H9 (cell line): ENCODE measurements around the gene TRAPPC2. TPM values are rescaled to one million over a fixed set of nuclear protein-coding genes. Genes with fewer than 3 reads are reported as not detected.
"Not testable (repeated sequence)": the region's sequence is repeated elsewhere in the genome, so short reads cannot be mapped to it uniquely, and the experiment has no call there.

ENCODE experiments used
- DNase-seq: peaks from one replicate; pipeline ENCODE4 v3.0.0-alpha.2; 2017
- H2AFZ ChIP-seq: one replicate; pipeline ENCODE4 v1.6.1; 2013; ENCODE audit warnings: mild to moderate bottlenecking, low read length, control low read depth, moderate library complexity
- H2AK5ac ChIP-seq: 2 replicates; pipeline ENCODE4 v1.6.1; 2013; ENCODE audit warnings: low read length, control low read depth, mixed read lengths; ENCODE audit not compliant: insufficient read length
- H2BK120ac ChIP-seq: one replicate; pipeline ENCODE4 v1.6.1; 2013; ENCODE audit warnings: low read depth, mild to moderate bottlenecking, low read length, control low read depth, inconsistent platforms; ENCODE audit not compliant: poor library complexity, severe bottlenecking
- H2BK12ac ChIP-seq: 2 replicates; pipeline ENCODE4 v1.6.1; 2013; ENCODE audit warnings: low read length, control low read depth, mixed read lengths, low read depth; ENCODE audit not compliant: insufficient read length
- H2BK15ac ChIP-seq: 2 replicates; pipeline ENCODE4 v1.6.1; 2013; ENCODE audit warnings: low read depth, low read length, control low read depth
- H2BK20ac ChIP-seq: one replicate; pipeline ENCODE4 v1.6.1; 2013; ENCODE audit warnings: low read depth, mild to moderate bottlenecking, low read length, control low read depth, inconsistent platforms; ENCODE audit not compliant: poor library complexity, severe bottlenecking
- H2BK5ac ChIP-seq: 2 replicates; pipeline ENCODE4 v1.6.1; 2013; ENCODE audit warnings: low read length, control low read depth, mixed read lengths; ENCODE audit not compliant: insufficient read length
- H3K14ac ChIP-seq: 2 replicates; pipeline ENCODE4 v1.6.1; 2013; ENCODE audit warnings: low read length, control low read depth; ENCODE audit not compliant: insufficient read depth
- H3K18ac ChIP-seq: 2 replicates; pipeline ENCODE4 v1.6.1; 2013; ENCODE audit warnings: low read depth, mild to moderate bottlenecking, mixed read lengths, low read length, control low read depth; ENCODE audit not compliant: insufficient read length
- H3K23ac ChIP-seq: 2 replicates; pipeline ENCODE4 v1.6.1; 2013; ENCODE audit warnings: low read length, control low read depth, mixed read lengths, low read depth; ENCODE audit not compliant: insufficient read length
- H3K23me2 ChIP-seq: 2 replicates; pipeline ENCODE4 v1.6.1; 2013; ENCODE audit warnings: low read depth, mild to moderate bottlenecking, mixed read lengths, low read length, control low read depth; ENCODE audit not compliant: insufficient read length, poor library complexity, severe bottlenecking
- H3K27ac ChIP-seq: 2 replicates; pipeline ENCODE4 v1.5.1; 2013; ENCODE audit warnings: low read length, control low read depth, mixed read lengths, low read depth; ENCODE audit not compliant: insufficient read length
- H3K27me3 ChIP-seq: 2 replicates; pipeline ENCODE4 v1.6.1; 2013; ENCODE audit warnings: low read length, control low read depth, inconsistent platforms; ENCODE audit not compliant: insufficient read depth
- H3K4ac ChIP-seq: 2 replicates; pipeline ENCODE4 v1.6.1; 2013; ENCODE audit warnings: low read depth, mild to moderate bottlenecking, control low read depth, inconsistent platforms, low read length, moderate library complexity
- H3K4me1 ChIP-seq: 2 replicates; pipeline ENCODE4 v1.6.1; 2013; ENCODE audit warnings: low read length, control low read depth, inconsistent platforms; ENCODE audit not compliant: insufficient read depth
- H3K4me2 ChIP-seq: 2 replicates; pipeline ENCODE4 v1.6.1; 2013; ENCODE audit warnings: low read length, control low read depth, mixed read lengths; ENCODE audit not compliant: insufficient read length, insufficient read depth
- H3K56ac ChIP-seq: 2 replicates; pipeline ENCODE4 v1.6.1; 2013; ENCODE audit warnings: low read depth, mild to moderate bottlenecking, mixed read lengths, low read length, control low read depth; ENCODE audit not compliant: insufficient read length
- H3K79me1 ChIP-seq: 2 replicates; pipeline ENCODE4 v1.6.1; 2013; ENCODE audit warnings: low read depth, mild to moderate bottlenecking, moderate library complexity, low read length, control low read depth, inconsistent platforms; ENCODE audit not compliant: insufficient read depth, poor library complexity, severe bottlenecking
- H3K79me2 ChIP-seq: 2 replicates; pipeline ENCODE4 v1.6.1; 2013; ENCODE audit warnings: low read length, control low read depth, inconsistent platforms; ENCODE audit not compliant: insufficient read depth
- H3K9ac ChIP-seq: 2 replicates; pipeline ENCODE4 v1.6.1; 2013; ENCODE audit warnings: low read length, control low read depth, mixed read lengths; ENCODE audit not compliant: insufficient read length; ENCODE audit errors: extremely low read depth
- H3K9me3 ChIP-seq: one replicate; pipeline ENCODE4 v1.6.1; 2013; ENCODE audit warnings: low read depth, low read length, inconsistent platforms; ENCODE audit not compliant: control insufficient read depth
- H3T11ph ChIP-seq: one replicate; pipeline ENCODE4 v1.6.1; 2013; ENCODE audit warnings: mild to moderate bottlenecking, low read length, control low read depth, inconsistent platforms
- H4K20me1 ChIP-seq: one replicate; pipeline ENCODE4 v1.6.1; 2013; ENCODE audit not compliant: control insufficient read depth, insufficient read length, insufficient read depth
- H4K5ac ChIP-seq: 2 replicates; pipeline ENCODE4 v1.6.1; 2013; ENCODE audit warnings: low read depth, mild to moderate bottlenecking, mixed read lengths, low read length, control low read depth; ENCODE audit not compliant: insufficient read length
- H4K8ac ChIP-seq: replicated peaks from 2 replicates; pipeline ENCODE4 v1.6.1; 2013; ENCODE audit warnings: low read length, control low read depth, mixed read lengths, low read depth; ENCODE audit not compliant: insufficient read length
- H4K91ac ChIP-seq: 2 replicates; pipeline ENCODE4 v1.6.1; 2013; ENCODE audit warnings: low read depth, mild to moderate bottlenecking, moderate library complexity, mixed read lengths, low read length, control low read depth; ENCODE audit not compliant: insufficient read length
- H3K27ac Mint-ChIP-seq, 3 experiments: 2 replicates in 2 of 3; 3 replicates in 1 of 3; pipeline ENCODE4 v1.8.0; 2020 to 2021; ENCODE audit warnings: mixed read lengths in 3 of 3, mild to moderate bottlenecking in 1 of 3, moderate library complexity in 1 of 3
- H3K27me3 Mint-ChIP-seq: 2 replicates; pipeline ENCODE4 v1.8.0; 2021; ENCODE audit warnings: low read depth, mild to moderate bottlenecking, moderate library complexity, mixed read lengths
- H3K36me3 Mint-ChIP-seq, 3 experiments: 2 replicates in 2 of 3; 3 replicates in 1 of 3; pipeline ENCODE4 v1.8.0; 2020 to 2021; ENCODE audit warnings: low read depth in 3 of 3, mixed read lengths in 3 of 3; ENCODE audit not compliant: insufficient read depth in 1 of 3
- H3K4me1 Mint-ChIP-seq, 2 experiments: 2 replicates each; pipeline ENCODE4 v1.8.0; 2020; ENCODE audit warnings: mixed read lengths in 2 of 2
- H3K4me3 Mint-ChIP-seq, 2 experiments: 2 replicates in 1 of 2; 3 replicates in 1 of 2; pipeline ENCODE4 v1.8.0; 2020 to 2021; ENCODE audit warnings: mild to moderate bottlenecking in 2 of 2, mixed read lengths in 2 of 2, moderate library complexity in 1 of 2
- H3K9me3 Mint-ChIP-seq, 2 experiments: 2 replicates in 1 of 2; 3 replicates in 1 of 2; pipeline ENCODE4 v1.8.0; 2020; ENCODE audit warnings: mild to moderate bottlenecking in 2 of 2, mixed read lengths in 2 of 2, moderate library complexity in 1 of 2
- CTCF ChIP-seq: fragments of 200-600 bp; sonication (generic); conservative IDR thresholded peaks from 3 replicates; pipeline ENCODE4 v1.8.0; 2021; ENCODE audit warnings: antibody characterized with exemption, mild to moderate bottlenecking
- WGBS: extraction: QIAGEN DNeasy Blood & Tissue Kit; methylation state at CpG from one replicate; pipeline ENCODE4 v1.1.7; 2013; ENCODE audit warnings: missing lambda C conversion rate, low lambda C conversion rate, mixed read lengths; ENCODE audit not compliant: insufficient read length; ENCODE audit errors: extremely low coverage; 5-methylcytosine and 5-hydroxymethylcytosine counted together
- total RNA-seq: library from RNA; stranded (reverse); gene quantifications from 2 replicates; pipeline ENCODE4 v1.2.1, GENCODE V29; 2021

The TRAPPC2 gene
- total RNA-seq, 1 experiment from 2014 or later: 13.3 TPM

- H4K91ac ChIP-seq: no peak overlapping the region
- H3K27me3 ChIP-seq: no peaks in the 10 kb centered on the region
- no CpG with 5 or more reads among the region's 7 CpGs for WGBS
- Mint-ChIP-seq H3K4me1 (no peaks in the 10 kb centered on the region), H3K4me3 (no peak overlapping the region), H3K27me3 (peaks cover 2% of the 10 kb centered on the region), H3K36me3 (no peaks in the 10 kb centered on the region), H3K27ac (no peak overlapping the region), H3K9me3 (peaks cover 33 to 54% of the 10 kb centered on the region in 2 experiments)
- no peak for TF ChIP-seq CTCF
- H3K4me1 ChIP-seq: no peaks in the 10 kb centered on the region
- H3K9me3 ChIP-seq: no peaks in the 10 kb centered on the region
- H3K23ac ChIP-seq: no peak overlapping the region
- no peaks in the 10 kb centered on the region for H3K79me2 ChIP-seq
- H3K79me1 ChIP-seq: no peaks in the 10 kb centered on the region
- H4K20me1 ChIP-seq: no peaks in the 10 kb centered on the region
- H3K9ac ChIP-seq: no peak overlapping the region
- H2AK5ac ChIP-seq: no peak overlapping the region
- H3K4ac ChIP-seq: no peak overlapping the region
- H3T11ph ChIP-seq: no peak overlapping the region
- H2BK12ac ChIP-seq: no peak overlapping the region
- H2BK120ac ChIP-seq: no peak overlapping the region
- H4K8ac ChIP-seq: no peak overlapping the region
- H4K5ac ChIP-seq: no peak overlapping the region
- H3K14ac ChIP-seq: no peak overlapping the region
- no peaks in the 10 kb centered on the region for H3K23me2 ChIP-seq
- no peak overlapping the region for H3K18ac ChIP-seq
- H2BK5ac ChIP-seq: no peak overlapping the region
- H2AFZ ChIP-seq: no peak overlapping the region
- H2BK15ac ChIP-seq: no peak overlapping the region
- no peak overlapping the region for H3K27ac ChIP-seq
- H3K56ac ChIP-seq: no peak overlapping the region
- DNase-seq: no peak
- no peak overlapping the region for H2BK20ac ChIP-seq
- no peak overlapping the region for H3K4me2 ChIP-seq
Observed at GRCh38 chrX:13681595-13681994, 52.8 kb downstream of the TRAPPC2 start.

- H3K23me2 ChIP-seq, H2BK15ac ChIP-seq, H3K27ac ChIP-seq, H3K4me1 ChIP-seq, H3K23ac ChIP-seq, H3K4me1 Mint-ChIP-seq, H3K36me3 Mint-ChIP-seq, H3K27me3 Mint-ChIP-seq, H4K5ac ChIP-seq, H3K27me3 ChIP-seq, H2BK120ac ChIP-seq, H3K18ac ChIP-seq, H4K8ac ChIP-seq, H3K4ac ChIP-seq, H2AK5ac ChIP-seq, H3K14ac ChIP-seq, H4K20me1 ChIP-seq, H3K79me2 ChIP-seq, H3K27ac Mint-ChIP-seq, H2BK12ac ChIP-seq, H3K79me1 ChIP-seq, DNase-seq, H3K4me2 ChIP-seq, H2BK5ac ChIP-seq, H3K9ac ChIP-seq, H4K91ac ChIP-seq, H3T11ph ChIP-seq, H3K56ac ChIP-seq, H2BK20ac ChIP-seq, H3K9me3 ChIP-seq, H2AFZ ChIP-seq, H3K4me3 Mint-ChIP-seq: not testable (repeated sequence)
- WGBS: no CpG with 5 or more reads among the region's 4 CpGs
- H3K9me3 Mint-ChIP-seq: peaks cover 28 to 52% of the 10 kb centered on the region in 2 experiments
Observed at GRCh38 chrX:13679700-13680099, 54.7 kb downstream of the TRAPPC2 start.
